Activated gamma-delta T cell treated with Interleukin-2 at 50 U/mL for 16 hours (primary cell): ENCODE results near the gene MED31.
"Not testable (repeated sequence)": the region's sequence is repeated elsewhere in the genome, so short reads cannot be mapped to it uniquely, and the experiment has no call there.

Experiments
- DNase-seq: peaks from one replicate; pipeline ENCODE4 v3.0.0-alpha.2; 2020

Gene MED31

DNA sequence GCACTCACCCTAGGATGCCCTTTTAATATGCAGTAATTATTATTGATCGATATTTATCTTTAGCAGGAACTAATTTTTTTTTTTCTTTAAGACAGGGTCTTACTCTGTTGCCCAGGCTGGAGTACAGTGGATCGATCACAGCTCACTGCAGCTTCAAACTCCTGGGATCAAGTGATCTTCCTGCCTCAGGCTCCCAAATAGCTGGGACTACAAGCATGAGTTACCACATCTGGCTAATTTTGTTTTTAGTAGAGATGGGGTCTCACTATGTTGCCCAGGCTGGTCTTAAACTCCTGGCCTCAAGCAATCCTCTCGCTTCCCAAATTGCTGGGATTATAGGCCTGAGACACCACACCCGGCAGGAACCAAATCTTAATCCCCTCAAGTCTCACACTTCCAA lies 40.2 kb downstream of the MED31 start:
- DNase-seq, result no peak

DNA sequence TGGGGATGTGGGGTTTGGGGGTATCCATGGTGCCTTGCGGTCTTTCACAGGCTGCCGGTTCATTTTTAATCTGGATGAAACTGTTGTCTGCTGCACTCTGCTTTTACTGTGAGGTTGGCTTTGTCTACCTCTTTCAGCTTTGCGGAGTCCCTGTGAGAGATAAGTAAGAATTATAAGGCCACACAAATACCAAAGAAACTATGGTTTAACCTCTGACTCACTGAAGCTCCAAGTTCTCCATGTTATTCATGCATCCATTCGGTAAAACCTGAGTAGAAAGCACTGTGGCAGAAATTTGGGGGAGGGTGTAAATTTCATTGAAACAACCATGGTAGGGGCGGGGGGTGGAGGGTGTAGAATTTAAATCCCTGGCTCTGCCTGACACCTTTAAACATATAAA lies 41.4 kb downstream of the MED31 start:
- DNase-seq, result no peak

DNA sequence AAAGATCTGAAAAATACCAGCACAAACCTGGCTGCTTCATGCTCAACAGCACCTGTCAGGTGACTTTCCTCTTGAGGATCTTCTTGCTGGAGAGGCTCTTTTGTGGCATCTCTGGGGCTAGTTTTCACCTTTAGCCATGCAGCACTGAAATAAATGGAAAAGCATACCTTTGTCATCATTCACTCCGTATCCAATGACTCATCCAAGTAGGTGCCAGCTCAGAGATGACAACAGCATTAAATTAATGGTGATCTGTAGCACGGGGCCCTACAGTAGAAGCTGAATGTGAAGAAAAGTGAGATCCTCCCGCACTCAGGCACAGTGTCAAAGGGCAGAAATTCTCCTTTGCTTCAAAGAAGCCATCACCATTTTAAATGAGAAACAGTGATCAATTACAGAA lies 43.1 kb downstream of the MED31 start:
- DNase-seq, result no peak

DNA sequence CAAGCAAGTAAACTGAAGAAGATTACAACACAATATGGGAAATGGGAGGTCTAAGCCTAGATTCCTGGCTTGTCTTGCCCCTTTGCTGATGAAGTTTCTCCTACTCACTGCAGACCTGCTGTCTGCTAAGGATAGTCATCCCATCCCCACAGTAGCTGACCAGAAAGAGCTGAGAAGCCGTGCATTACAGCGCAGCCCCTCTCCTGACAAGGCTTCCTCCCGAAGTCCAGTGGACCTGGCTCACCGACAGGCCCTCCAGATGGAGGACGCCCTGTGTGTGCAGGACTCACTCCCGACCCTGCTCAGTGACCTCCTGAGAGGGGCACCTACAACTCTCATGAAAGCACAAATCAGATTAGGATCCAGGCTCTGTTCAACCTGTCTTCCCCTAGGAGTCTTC lies 46.3 kb downstream of the MED31 start:
- DNase-seq, result no peak

DNA sequence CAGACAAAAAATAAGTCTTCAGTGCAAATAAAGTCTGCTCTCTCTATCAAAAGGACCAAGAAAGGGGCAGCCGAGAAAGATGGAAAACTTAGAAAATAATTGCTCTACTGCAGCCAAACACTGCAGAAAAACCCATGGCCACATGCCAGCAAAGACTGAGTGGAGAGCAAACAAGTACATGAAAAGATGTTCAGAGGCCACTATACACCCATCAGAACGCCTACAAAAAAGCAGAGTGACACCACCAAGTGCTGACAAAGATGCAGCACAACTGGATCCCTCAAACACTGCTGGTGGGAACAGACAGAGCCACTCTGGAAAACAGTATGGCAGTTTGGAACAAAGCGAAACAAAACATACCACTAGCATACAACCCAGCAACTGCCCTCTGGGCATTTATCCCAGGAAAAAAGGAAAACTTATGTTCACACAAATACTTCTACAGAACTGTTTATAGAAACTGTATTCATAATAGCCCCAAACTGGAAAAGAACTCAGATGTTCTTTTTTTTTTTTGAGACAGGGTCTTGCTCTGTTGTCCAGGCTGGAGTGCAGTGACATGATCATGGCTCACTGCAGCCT lies 47.6 kb downstream of the MED31 start:
- DNase-seq, result no peak

DNA sequence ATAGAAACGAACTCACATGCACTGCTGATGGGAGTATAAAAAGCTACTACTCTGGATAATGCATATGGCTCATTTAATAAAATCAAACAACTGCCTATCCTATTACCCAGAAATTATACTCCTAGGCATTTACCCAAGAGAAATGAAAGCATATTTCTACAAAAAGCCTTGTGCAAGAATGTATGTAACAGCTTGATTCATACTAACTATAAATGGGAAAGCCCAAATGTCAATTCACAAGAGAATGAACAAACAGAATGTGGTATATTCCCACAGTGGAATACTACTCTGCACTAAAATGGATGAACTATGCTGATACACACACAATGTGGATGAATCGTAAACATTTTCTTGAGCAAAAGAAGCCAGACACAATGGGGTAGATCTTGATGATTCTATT lies 49.3 kb downstream of the MED31 start:
- no peak for DNase-seq

DNA sequence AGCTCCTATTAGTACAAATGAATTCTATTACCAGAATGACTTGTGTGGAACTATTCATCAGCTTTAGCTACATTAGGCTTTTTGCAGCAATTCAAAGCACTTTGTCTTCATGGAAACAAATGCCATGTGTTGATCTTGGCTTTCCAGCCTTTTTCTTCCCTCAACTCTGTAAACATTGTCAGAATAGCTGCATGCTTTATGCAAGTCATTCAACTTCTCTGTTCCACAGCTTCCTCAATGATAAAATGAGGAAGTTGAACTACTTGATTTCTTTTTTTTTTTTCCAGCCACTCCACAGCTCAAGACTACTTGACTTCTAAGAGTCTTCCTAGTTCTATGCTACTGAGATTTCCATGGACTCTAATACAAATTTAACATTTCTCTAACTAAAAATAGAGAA lies 52.0 kb downstream of the MED31 start:
- no peak for DNase-seq

DNA sequence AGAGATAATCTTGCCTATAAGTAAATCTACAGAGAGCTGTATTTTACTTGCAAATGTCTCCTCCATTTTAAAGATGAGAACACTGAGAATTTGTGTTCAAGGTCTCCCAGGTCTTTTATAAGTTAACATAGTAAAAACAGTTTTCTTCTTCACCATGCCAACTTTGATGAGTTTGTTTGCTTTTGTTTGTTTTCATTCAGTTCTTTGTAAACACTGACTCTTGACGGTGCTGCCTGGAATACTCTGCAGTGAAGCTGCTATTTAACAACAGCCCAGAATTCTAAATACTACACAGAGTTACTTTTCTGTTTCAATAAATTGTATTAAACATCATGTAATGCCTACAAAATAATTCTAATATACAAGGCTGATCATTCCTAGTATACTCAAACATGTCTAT lies 53.7 kb downstream of the MED31 start:
- DNase-seq, result no peak

DNA sequence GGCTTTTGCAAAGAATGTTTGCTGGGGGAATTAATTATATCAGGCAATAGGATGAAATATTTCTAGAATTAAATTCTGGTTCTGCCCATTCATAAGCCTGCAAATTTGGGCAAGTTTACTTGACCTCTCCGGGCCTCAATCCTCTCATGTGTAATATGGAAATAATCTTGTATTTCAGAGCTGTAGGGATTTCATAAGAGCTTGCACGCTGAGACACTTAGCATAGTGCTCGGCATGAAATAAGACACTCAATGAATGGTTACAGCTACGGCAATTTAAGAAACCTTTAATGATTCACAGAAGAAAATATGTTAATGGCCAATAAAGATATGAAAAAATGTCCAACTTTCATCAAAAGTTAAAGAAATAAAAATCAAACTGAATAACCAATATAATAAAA lies 54.5 kb downstream of the MED31 start:
- no peak for DNase-seq

DNA sequence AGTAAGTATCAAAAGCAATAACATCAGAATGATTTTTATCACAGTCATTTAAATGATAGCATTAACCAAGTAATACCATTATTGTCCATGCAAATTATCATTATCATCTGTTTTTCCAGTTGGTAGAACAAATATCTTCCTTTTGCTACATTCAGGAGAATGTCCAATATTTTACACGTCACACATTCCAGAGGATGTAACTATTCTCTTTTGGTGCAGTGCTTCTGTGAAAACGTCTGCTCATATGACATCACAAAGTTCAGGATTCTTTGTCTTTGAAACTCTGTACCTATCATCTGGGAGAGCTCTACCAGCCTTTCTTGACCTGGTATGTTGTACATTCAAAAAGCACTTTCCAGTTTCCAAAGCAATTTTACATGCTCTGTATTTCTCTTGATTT lies 54.9 kb downstream of the MED31 start:
- DNase-seq, result no peak

DNA sequence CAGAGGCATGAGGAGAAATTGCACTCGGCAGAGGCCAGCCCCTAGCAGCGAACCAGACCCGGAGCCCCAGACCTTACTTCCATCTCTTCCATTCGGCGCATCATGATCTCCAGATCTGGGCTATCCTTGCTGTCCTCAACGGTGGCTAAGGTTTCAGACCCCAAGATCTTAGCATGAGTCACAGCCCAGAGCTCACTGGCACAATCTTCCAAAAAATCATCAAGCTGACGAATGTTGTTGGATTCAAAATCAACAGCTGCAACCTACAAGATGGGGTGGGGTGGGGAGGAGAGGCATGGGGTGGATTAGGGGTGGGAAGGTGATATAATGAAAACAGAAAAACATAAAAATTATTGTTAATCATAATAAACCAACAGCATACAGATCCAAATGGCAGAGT lies 55.3 kb downstream of the MED31 start:
- no peak for DNase-seq

DNA sequence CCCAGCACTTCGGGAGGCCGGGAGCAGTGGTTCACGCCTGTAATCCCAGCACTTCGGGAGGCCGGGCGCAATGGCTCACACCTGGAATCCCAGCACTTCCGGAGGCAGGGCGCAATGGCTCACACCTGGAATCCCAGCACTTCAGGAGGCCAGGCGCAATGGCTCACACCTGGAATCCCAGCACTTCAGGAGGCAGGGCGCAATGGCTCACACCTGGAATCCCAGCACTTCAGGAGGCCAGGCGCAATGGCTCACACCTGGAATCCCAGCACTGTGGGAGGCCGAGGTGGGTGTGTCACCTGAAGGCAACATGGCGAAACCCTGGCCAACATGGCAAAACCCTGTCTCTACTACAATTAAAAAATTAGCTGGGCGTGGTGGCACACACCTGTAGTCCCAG lies 58.0 kb downstream of the MED31 start:
- DNase-seq, result not testable (repeated sequence)
